ENCODE measurements around the gene FAM47E. TPM values are rescaled to one million over a fixed set of nuclear protein-coding genes. Genes with fewer than 3 reads are reported as not detected.
"Not testable (repeated sequence)": the region's sequence is repeated elsewhere in the genome, so short reads cannot be mapped to it uniquely, and the experiment has no call there.

Gene FAM47E
- polyA plus RNA-seq, 10 donors: 0.52 to 3.4 (median 1.7) TPM

- no peak for DNase-seq
Observed at GRCh38 chr4:76224171-76224570, 27.4 kb upstream of the FAM47E start.

- no peak for DNase-seq
Observed at GRCh38 chr4:76226418-76226817, 25.1 kb upstream of the FAM47E start.

DNA sequence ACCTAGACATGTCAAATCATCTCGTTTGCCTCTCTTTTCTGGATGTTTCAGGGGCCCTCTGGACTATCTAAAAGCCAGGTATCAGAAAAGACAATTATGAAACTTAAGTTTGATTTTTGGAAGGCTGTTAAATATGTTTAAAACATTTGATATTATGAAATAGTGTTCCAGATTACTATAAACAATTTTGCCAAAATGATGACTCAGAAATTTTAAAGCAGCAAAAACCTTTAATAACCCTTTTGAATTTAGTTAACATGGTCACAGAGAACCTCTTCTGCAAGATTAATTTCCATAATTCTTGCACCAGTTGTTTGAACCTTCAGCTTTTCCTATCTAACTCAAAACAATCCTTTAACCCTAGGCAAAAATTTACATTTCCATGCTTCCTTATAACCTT lies 18.8 kb upstream of the FAM47E start:
- DNase-seq: no peak

DNA sequence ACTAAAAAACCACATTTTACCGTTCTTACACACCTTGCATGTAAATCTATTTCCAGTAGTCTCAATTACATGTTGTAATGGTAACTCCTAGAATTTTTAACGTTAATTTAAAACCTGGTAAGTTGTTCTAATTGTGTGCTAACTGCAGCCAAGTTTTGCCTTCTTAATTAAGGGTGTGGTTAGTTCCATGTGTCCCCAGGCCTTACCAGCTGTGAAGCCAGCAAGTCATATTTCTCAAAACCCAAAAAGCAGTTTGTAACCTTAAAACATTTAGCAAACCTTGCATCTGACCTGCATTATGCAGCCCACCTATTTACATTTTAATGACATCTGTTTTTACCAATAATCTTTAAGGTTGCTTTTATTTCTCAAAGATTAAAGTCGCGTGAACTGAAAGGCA lies 18.4 kb upstream of the FAM47E start:
- no peak for DNase-seq

DNA sequence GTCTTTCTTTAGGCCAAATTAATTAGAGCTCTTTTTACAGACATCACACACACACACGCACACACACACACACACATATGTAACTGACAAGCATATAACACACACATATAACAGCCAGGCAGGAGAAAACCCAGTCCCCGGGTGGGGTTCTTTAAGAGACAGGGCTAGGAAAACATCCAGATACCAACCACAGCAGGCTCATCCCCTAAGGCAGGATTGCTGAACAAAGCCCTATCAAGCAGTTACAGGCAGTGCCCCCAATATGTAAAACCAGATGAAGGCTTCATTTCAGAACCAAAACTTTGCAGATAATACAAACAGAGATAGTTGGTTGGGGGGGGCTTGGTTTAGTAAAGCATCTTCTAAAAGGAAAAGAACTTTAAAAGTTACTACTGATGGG lies 18.0 kb upstream of the FAM47E start:
- no peak for DNase-seq

- no peak for DNase-seq
Observed at GRCh38 chr4:76233967-76234678, 17.4 kb upstream of the FAM47E start.

DNA sequence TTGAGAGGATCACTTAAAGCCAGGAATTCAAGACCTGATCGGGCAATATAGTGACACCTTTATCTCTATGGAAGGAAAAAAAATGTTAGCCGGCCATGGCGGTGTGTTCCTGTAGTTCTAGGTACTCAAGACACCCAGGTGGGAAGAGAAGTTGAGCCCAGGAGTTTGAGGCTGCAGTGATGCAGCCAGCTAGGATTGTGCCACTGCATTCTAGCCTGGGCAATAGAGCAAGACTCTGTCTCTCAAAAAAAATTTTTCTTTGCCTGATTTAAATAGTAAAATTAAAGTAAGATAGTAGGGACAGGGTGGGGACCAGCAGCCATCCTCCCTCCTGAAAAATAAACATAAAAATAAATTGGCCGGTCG lies 16.9 kb upstream of the FAM47E start:
- DNase-seq: no peak

DNA sequence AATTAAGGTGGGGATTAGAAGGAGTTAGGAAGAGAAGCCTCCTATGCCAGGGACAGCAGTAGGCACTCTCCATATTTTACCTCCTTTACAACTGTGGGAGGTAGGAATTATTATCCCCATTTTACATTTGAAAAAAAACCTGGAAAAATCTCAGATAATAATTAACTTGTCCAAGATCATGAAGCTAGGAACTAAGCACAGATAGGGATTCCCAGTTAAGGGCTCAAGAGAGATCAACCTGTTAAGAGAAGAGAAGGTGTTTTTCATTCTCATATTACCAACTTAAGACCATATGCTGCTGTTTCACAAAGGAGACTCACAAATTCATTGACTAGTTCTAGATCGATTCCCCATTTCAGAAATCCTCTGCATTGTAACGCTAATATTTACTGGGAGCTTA lies 16.1 kb upstream of the FAM47E start:
- DNase-seq: no peak

- no peak for DNase-seq
Observed at GRCh38 chr4:76235915-76236314, 15.6 kb upstream of the FAM47E start.

DNA sequence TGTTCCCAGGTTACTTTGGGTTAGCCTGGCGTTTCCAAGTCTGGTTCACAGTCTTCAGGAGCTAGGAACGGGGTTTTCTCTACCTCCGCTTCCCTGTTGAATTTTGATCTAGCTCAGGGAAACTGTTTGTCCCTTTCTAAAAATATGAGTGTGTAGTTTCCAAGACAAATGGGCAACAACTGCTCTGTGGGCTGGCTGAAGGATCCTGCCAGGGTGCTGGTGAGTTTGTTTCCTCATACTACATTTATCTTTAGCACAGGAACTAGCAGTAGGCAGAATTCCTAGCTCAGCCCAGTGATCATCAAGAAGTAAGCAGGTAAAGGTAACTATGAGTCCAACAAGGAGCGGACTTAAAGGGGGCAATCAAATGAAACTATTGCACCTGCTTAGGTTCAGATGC lies 13.3 kb upstream of the FAM47E start:
- no peak for DNase-seq

DNA sequence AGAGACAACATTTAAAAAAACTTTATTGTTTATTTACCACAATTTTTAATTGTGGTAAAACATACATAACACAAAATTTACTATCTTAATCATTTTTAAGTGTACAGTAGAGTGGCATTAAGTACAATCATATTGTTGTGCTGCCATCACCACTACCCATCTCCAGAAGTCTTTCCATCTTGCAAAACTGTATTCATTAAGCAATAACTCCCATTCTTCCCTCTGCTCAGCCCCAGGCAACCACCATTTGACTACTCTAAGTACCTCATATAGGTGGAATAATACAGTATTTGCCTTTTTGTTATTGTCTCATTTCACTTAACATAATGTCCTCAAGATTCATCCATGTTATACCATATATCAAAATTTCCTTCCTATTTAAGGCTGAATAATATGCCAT lies 12.8 kb upstream of the FAM47E start:
- DNase-seq: no peak

DNA sequence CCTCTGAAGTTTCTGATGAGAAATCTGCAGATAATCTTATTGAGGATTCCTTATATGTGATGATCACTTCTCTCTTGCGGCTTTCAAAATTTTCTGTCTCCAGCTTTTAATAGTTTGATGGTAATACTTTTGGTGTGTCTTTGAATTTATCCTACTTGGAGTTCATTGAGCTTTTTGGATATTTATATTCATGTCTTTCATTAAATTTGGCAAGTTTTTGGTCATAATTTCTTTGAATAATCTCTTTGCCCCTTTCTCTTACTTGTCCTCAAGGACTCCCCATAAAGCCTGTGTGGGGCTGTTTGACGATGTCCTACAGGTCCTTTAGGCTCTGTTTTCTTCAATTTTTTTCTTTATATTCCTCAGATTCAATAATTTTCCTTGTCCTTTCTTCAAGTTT lies 11.3 kb upstream of the FAM47E start:
- DNase-seq: no peak

GRCh38 chr4:76243877-76244276 lies 7.6 kb upstream of the FAM47E start:
- not testable (repeated sequence) for DNase-seq

DNA sequence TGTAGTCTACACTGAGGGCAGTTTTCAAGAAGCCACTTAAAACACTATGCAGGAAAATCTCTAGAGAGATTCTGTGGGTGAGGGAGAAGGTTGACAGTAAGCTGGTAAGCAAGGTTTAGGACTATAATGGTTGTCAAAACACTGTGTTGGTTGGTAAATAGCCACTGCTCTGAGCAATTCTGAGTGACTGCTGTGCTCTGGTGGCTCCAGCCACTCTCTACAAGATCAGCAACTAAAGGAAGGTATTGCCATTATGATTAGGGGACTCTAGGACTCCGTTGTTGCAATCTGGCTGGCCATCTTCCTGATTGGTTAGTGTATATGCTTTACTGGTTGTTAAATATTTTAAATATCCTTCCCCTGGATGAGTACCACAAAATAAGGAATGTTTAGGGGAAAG lies 5.5 kb upstream of the FAM47E start:
- DNase-seq: no peak

GRCh38 chr4:76246852-76247251 lies 4.7 kb upstream of the FAM47E start:
- no peak for DNase-seq

DNA sequence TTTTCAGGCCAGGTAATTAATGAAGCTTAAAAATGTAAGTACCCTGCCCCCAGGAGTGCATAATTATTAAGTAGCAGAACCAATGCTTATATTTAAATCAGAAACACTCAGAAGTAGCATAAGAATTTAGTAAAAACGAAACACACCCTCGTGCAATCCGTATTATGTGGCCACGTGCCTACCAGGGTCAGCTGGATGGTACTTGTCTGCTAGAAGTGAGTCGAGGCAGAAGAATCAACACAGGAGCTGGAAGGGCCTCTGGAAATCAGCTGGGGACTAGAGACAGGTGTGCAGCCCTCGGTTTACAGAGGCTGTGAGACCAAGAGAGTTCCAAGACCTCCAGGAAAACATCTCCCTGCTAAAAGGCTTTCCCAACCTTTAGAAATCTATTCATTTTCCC lies 559 bp upstream of the FAM47E start:
- peak in 1 of 3 donors; percentile 23 for DNase-seq

GRCh38 chr4:76252271-76252653 lies 741 bp downstream of the FAM47E start:
- DNase-seq: no peak

DNA sequence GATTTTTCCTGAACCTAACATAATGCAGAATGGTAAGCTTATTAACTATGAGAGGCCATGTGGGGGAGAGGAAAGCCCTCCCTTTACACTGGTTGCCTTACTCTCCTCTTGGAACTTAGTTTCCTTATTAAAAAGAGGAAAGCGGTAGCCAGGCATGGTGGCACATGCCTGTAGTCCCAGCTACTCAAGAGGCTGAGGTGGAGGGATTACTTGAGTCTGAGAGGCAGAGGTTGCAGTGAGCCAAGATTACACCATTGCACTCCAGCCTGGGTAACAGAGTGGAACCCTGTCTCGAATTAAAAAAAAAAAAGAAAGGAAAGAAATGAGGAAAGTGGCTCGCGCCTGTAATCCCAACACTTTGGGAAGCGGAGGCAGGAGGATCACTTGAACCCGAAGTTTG lies 2.0 kb downstream of the FAM47E start:
- no peak for DNase-seq

- DNase-seq: no peak
Observed at GRCh38 chr4:76256032-76256431, 4.5 kb downstream of the FAM47E start.

- DNase-seq: no peak
Observed at GRCh38 chr4:76256968-76257367, 5.4 kb downstream of the FAM47E start.

- no peak for DNase-seq
Observed at GRCh38 chr4:76257824-76258223, 6.3 kb downstream of the FAM47E start.

DNA sequence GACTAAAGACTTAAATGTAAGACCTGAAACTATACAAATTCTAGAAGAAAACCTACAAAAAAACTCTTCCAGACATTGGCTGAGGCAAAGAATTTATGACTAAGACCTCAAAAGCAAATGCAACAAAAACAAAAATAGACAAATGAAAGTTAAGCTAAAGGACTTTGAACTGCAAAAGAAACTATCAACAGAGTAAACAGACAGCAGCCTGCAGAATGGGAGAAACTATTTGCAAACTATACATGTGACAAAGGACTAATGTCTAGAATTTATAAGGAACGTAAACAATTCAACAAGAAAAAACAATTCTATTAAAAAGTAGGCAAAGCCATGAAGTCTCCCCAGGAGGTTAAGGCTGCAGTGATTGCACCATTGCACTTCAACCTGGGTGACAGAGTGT lies 9.1 kb downstream of the FAM47E start:
- DNase-seq: no peak

GRCh38 chr4:76265631-76266218 lies 14.2 kb downstream of the FAM47E start:
- no peak for DNase-seq

- DNase-seq: no peak
Observed at GRCh38 chr4:76266627-76267026, 15.1 kb downstream of the FAM47E start.

Data from muscle of back (tissue), 11 donors.